HEK293T (cell line): ENCODE data around the gene CASP5.
"Not testable (repeated sequence)": the region's sequence is repeated elsewhere in the genome, so short reads cannot be mapped to it uniquely, and the experiment has no call there.

ENCODE experiments used
- CTCF ChIA-PET: fragments of 350-600 bp; formaldehyde crosslinking; extraction: SDS; loops from one replicate; lab custom pipeline; 2021; ENCODE audit warnings: antibody characterized with exemption, inconsistent platforms; lab: Yijun Ruan, JAX
- POLR2A ChIA-PET: fragments of 350-600 bp; formaldehyde crosslinking; extraction: SDS; loops from one replicate; lab custom pipeline; 2020; ENCODE audit warnings: antibody characterized with exemption, inconsistent platforms; lab: Yijun Ruan, JAX
- DNase-seq: peaks from one replicate; pipeline ENCODE4 v3.0.0; 2012; ENCODE audit warnings: mixed read lengths; ENCODE audit errors: extremely low spot score
- ARNT ChIP-seq: fragments of 450-650 bp; IDR thresholded peaks from 2 replicates; pipeline ENCODE4 v1.6.1; 2017; ENCODE audit warnings: mild to moderate bottlenecking
- BHLHE40 ChIP-seq: fragments of 450-650 bp; IDR thresholded peaks from 2 replicates; pipeline ENCODE4 v1.6.1; 2016; ENCODE audit warnings: mild to moderate bottlenecking, moderate library complexity, borderline replicate concordance
- CTBP1 ChIP-seq: fragments of 450-650 bp; IDR thresholded peaks from 2 replicates; pipeline ENCODE4 v1.6.1; 2016; ENCODE audit warnings: borderline replicate concordance
- ELF4 ChIP-seq: fragments of 450-650 bp; IDR thresholded peaks from 2 replicates; pipeline ENCODE4 v1.6.1; 2017; ENCODE audit warnings: antibody characterized with exemption
- FOXA1 ChIP-seq: fragments of 450-650 bp; IDR thresholded peaks from 2 replicates; pipeline ENCODE4 v1.6.1; 2016; ENCODE audit warnings: mild to moderate bottlenecking
- FOXK2 ChIP-seq: fragments of 450-650 bp; IDR thresholded peaks from 2 replicates; pipeline ENCODE4 v1.6.1; 2016; ENCODE audit warnings: mild to moderate bottlenecking
- FOXM1 ChIP-seq: fragments of 450-650 bp; IDR thresholded peaks from 2 replicates; pipeline ENCODE4 v1.6.1; 2017; ENCODE audit warnings: mild to moderate bottlenecking, borderline replicate concordance
- HDGF ChIP-seq: fragments of 450-650 bp; IDR thresholded peaks from 2 replicates; pipeline ENCODE4 v1.6.1; 2017; ENCODE audit warnings: antibody characterized with exemption, borderline replicate concordance
- L3MBTL2 ChIP-seq: fragments of 450-650 bp; conservative IDR thresholded peaks from 2 replicates; pipeline ENCODE4 v1.6.1; 2016; ENCODE audit warnings: mild to moderate bottlenecking
- LEF1 ChIP-seq: fragments of 450-650 bp; IDR thresholded peaks from 2 replicates; pipeline ENCODE4 v1.6.1; 2017; ENCODE audit warnings: mild to moderate bottlenecking, borderline replicate concordance
- NFRKB ChIP-seq: fragments of 450-650 bp; IDR thresholded peaks from 2 replicates; pipeline ENCODE4 v1.6.1; 2016; ENCODE audit warnings: mild to moderate bottlenecking, moderate library complexity
- SP1 ChIP-seq: fragments of 450-650 bp; IDR thresholded peaks from 2 replicates; pipeline ENCODE4 v1.6.1; 2017
- SUZ12 ChIP-seq: fragments of 450-650 bp; IDR thresholded peaks from 2 replicates; pipeline ENCODE4 v1.6.1; 2016; ENCODE audit warnings: mild to moderate bottlenecking
- TARDBP ChIP-seq: fragments of 450-650 bp; IDR thresholded peaks from 2 replicates; pipeline ENCODE4 v1.6.1; 2016
- ZNF384 ChIP-seq: fragments of 450-650 bp; IDR thresholded peaks from 2 replicates; pipeline ENCODE4 v1.6.1; 2016
- TF ChIP-seq, protein P1 (sequence below): fragments of 450-650 bp; IDR thresholded peaks from 2 replicates; pipeline ENCODE4 v1.6.1; 2016

CASP5 gene

DNA sequence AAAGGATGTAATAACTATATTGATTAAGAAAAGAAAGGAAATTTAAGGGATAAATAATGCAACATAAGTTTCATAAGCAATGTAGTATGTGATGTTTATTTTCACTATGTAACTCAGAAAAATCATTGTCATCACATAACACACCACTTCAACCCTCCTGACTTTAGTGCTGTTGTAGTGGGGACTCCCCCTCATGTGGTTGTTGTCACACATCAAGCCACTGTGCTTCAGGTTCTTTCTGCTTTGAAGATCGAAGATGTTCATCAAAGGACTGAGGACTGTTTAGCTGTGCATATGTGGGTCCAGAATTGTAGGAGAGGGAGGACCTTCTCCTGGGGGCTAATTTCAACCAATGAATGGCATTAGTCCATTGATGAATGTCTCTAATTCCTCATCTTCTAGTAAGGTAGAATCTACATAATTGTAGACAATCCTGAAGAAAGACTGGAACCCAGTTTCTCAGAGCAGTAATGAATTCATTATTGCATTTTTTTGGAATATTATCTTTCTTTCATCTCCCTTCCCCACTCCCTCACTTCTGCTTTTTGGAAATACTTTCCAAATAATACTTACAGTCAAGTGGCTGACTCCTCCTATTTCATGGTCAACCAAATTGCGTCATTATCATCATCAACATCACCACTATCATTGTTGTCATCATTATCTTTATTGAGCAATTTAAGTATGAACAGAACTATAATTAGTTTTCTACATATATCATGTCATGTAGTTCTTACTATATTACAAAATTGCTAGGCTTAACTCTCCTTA, 31.9 kb upstream of the CASP5 start:
- no peak for TF ChIP-seq BHLHE40
- TF ChIP-seq ARNT, result no peak
- TF ChIP-seq LEF1, result no peak
- no peak for TF ChIP-seq CTBP1
- no peak for TF ChIP-seq ELF4
- TF ChIP-seq NFRKB, result no peak
- TF ChIP-seq FOXK2, result no peak
- TF ChIP-seq ZNF384, result no peak
- TF ChIP-seq, protein P1, sequence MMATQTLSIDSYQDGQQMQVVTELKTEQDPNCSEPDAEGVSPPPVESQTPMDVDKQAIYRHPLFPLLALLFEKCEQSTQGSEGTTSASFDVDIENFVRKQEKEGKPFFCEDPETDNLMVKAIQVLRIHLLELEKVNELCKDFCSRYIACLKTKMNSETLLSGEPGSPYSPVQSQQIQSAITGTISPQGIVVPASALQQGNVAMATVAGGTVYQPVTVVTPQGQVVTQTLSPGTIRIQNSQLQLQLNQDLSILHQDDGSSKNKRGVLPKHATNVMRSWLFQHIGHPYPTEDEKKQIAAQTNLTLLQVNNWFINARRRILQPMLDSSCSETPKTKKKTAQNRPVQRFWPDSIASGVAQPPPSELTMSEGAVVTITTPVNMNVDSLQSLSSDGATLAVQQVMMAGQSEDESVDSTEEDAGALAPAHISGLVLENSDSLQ, result no peak
- no peak for TF ChIP-seq FOXA1
- no peak for TF ChIP-seq HDGF
- no peak for TF ChIP-seq FOXM1
- no peak for TF ChIP-seq L3MBTL2
- no peak for TF ChIP-seq TARDBP
- no peak for TF ChIP-seq SP1
- TF ChIP-seq SUZ12, result no peak
- no peak for DNase-seq
- CTCF ChIA-PET, result no interaction called here
- POLR2A ChIA-PET, result no interaction called here

DNA sequence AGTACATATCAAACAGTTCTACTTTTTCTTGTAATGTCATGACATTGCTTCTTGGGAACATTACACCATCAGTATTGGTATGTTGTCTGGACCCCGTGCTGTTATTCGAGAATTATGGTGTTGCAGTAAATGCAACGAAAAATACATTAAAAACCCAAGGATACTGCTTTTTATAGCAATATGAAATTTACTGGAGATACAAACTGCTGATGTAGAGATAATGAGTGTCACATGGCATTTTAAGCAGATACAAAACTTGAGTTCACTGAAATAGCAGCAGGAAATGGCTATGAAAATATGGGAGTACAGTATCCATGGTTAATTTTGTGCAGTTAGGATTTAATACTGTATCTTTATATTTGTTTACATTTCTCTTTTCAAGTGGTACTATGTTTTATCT, 29.5 kb upstream of the CASP5 start:
- CTCF ChIA-PET, result no interaction called here
- POLR2A ChIA-PET, result no interaction called here
- no peak for DNase-seq
- TF ChIP-seq CTBP1 (no peak), HDGF (no peak), L3MBTL2 (no peak), ZNF384 (no peak), ELF4 (no peak), SP1 (no peak), FOXA1 (no peak), SUZ12 (no peak), NFRKB (no peak)

DNA sequence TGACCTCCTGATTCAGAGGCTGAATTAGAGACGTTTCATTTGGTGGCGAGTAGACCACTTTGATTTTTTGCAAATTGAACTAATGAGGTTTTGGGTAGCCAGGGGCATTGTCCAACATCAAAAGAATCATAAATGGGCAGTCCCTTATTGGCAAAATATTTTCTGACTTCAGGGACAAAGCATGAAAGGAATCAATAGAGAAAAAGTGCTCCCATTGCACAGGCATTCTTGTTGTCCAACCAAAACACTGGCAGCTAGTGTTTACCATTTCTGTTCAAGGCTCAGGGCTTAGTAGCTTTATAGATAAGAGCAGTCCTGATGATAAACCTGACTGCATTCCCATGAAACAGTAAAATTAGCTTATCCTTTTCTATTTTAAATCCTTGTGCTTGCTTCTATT, 28.6 kb upstream of the CASP5 start:
- ChIA-PET POLR2A (no interaction called here), CTCF (no interaction called here)
- no peak for TF ChIP-seq BHLHE40
- TF ChIP-seq, protein P1, result no peak
- no peak for TF ChIP-seq L3MBTL2
- TF ChIP-seq CTBP1, result no peak
- no peak for DNase-seq

DNA sequence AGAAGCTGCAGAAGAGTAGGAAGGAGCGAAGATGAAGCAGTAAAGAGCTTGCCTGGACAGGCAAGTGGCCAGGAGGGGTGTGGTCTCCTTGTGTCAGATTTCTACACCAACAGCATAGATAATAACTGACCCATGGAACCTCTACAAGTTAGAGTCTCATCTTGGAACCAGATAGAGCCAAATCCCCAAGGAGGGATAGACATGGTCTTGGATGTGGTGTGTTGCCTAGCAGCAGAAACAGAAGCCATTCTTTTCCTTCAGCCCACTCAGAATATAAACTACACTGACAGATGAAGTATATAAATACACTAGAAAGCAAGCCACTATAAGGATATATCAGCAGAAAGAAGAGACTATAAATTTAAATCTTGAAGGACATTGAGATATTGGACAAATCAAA, 26.5 kb upstream of the CASP5 start:
- CTCF ChIA-PET, result no interaction called here
- POLR2A ChIA-PET, result no interaction called here
- no peak for TF ChIP-seq FOXA1
- no peak for TF ChIP-seq ARNT
- TF ChIP-seq HDGF, result no peak
- no peak for TF ChIP-seq TARDBP
- TF ChIP-seq L3MBTL2, result no peak
- no peak for TF ChIP-seq NFRKB
- TF ChIP-seq FOXM1, result no peak
- no peak for TF ChIP-seq FOXK2
- no peak for TF ChIP-seq CTBP1
- TF ChIP-seq ELF4, result no peak
- no peak for TF ChIP-seq LEF1
- no peak for TF ChIP-seq SP1
- no peak for TF ChIP-seq SUZ12
- TF ChIP-seq, protein P1, result no peak
- TF ChIP-seq BHLHE40, result no peak
- no peak for TF ChIP-seq ZNF384
- no peak for DNase-seq

DNA sequence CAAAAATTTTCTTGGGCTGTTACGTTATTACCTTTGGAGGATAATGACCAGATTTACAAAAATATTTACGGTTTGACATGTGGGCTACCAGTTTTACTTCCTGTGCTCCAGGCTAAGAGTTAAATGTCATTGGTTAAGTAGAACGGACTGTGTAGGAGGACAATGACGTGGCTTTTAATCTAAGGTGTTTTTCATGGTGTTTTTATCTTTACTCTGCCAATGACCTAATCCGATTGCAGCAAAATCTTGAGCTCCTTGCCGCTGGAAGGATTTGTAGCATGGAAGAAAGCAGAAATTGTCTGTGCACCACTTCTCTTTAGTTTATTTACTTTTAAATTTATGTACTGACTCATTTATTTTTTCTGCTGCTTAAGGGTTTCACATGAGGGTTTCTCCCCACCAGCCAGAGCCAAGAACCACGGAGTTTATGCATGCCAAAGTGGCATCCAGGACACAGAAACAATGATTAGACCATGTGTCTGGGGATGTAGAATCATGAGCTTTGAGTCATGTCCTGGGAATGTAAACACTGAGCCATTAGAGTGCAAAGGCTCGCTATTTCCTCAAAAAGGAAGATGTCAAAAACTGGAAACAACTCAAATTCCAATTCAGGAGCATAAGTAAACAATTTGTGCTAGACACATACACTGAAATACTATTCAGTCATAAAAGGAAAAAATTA, 24.1 kb upstream of the CASP5 start:
- CTCF ChIA-PET, result no interaction called here
- no peak for TF ChIP-seq ZNF384
- POLR2A ChIA-PET, result no interaction called here
- DNase-seq, result no peak

DNA sequence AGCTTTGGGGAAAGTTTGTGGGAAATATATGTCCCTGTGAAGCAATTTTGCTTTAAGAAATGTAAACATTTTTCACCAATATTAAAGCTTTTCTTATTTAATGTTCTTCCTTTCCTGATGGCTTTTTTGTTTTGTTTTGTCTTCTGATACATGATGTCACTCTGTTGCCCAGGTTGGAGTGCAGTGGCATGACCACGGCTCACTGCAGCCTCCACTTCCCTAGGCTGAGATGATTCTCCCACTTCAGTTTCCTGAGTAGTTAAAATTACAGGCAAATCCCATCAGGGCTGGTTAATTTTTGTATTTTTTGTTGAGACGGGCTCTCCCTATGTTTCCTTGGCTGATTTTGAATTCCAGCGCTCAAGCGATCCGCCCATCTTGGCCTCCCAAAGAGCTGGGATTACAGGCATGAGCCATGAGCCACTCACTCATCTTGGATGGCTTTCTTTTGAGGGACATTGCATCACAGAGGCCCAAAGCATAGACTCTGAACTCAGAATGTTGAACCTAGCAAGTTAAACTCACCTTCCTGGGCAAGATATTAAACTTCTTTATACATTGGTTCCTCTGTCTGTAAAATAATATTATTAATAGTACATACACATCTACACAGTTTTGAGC, 22.8 kb upstream of the CASP5 start:
- no peak for DNase-seq
- CTCF ChIA-PET, result no interaction called here
- no peak for TF ChIP-seq CTBP1
- no peak for TF ChIP-seq BHLHE40
- POLR2A ChIA-PET, result no interaction called here

DNA sequence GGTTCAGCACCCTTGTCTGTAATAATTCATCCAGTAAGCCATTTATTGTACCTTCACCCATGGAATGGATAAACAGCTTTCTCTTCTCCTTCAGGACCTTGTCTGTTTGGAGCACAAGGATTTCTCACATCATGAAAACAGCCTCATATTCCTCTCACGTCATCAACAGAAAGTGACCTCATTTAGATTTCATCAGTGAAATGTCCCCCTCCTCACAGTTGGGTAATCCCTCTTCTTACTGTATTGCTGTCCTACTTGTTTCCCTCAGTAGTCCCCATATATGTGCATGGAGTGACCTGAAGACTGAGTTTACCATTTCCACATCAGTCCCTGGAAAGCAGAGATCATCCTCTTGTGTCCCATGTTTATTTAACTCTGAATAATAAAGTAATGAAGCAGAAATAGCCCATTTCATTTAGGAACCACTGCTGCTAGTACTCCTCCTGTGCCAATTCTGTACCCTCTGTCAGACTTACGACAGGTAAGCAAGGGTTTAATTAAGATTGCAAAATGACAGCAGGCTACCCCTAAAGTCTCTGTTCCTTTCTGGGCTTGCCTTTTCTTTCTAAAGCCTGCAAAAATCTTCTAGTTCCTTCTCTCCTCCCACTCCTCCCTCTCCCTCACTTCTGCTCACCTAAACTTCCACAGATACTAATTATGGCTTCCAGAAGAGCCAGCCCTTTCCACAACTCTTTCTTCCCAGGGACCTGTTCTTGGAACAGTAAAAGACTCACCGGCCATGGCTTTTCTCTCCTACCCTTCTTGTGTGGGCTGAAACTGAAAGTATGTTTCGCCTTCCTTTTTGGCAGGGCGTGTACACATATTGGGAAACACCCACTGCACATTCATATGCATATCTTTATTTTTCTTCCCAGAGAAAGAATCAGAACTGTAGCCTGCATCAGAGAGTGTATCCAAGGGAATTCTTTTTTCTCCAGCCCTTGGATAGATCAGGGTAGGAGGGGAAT, 21.9 kb upstream of the CASP5 start, which contains the start of gene CARD16:
Gene CARD16 (minus strand): TSS at position 779 of the 968 bp plus-strand sequence. CDS start 38 bp downstream, at position 741.
- DNase-seq, POLR2A ChIA-PET, CTCF ChIA-PET: not testable (repeated sequence)
